Neural progenitor cell (in vitro differentiated cells): Measurements from ENCODE around the gene SEMA6A.

Experiments
- CTCF ChIP-seq: fragments of 200-600 bp; sonication (generic); IDR thresholded peaks from 2 replicates; pipeline ENCODE4 v1.5.1; 2017; ENCODE audit warnings: antibody characterized with exemption, mild to moderate bottlenecking
- EZH2 ChIP-seq: fragments of 200-600 bp; sonication (generic); IDR thresholded peaks from 2 replicates; pipeline ENCODE4 v1.6.1; 2017; ENCODE audit warnings: antibody characterized with exemption, mild to moderate bottlenecking, moderate library complexity
- EZH2phosphoT487 ChIP-seq: fragments of 200-600 bp; sonication (generic); IDR thresholded peaks from 2 replicates; pipeline ENCODE4 v1.6.1; 2017; ENCODE audit warnings: antibody characterized with exemption

GRCh38 chr5:116395226-116395625 is 179.4 kb downstream of the SEMA6A start:
- no peak for TF ChIP-seq CTCF
- TF ChIP-seq EZH2, result no peak
- no peak for TF ChIP-seq EZH2phosphoT487
